Skeletal muscle satellite cell (primary cell): ENCODE data around the gene RFTN1.
A peak's percentile ranks its signal among the peaks of the same experiment; 100 is the strongest.

Source experiments
- H3K27me3 ChIP-seq: 2 replicates; pipeline ENCODE4 v1.7.0; 2013; ENCODE audit warnings: low read length; ENCODE audit not compliant: control insufficient read depth, insufficient read depth
- H3K36me3 ChIP-seq: 2 replicates; pipeline ENCODE4 v1.7.0; 2013; ENCODE audit warnings: mild to moderate bottlenecking, control low read depth, low read length; ENCODE audit not compliant: insufficient read depth
- H3K4me1 ChIP-seq: 2 replicates; pipeline ENCODE4 v1.7.0; 2013; ENCODE audit warnings: low read length; ENCODE audit not compliant: control insufficient read depth, insufficient read depth
- H3K4me2 ChIP-seq: 2 replicates; pipeline ENCODE4 v1.7.0; 2013; ENCODE audit warnings: mild to moderate bottlenecking, low read length
- H3K4me3 ChIP-seq: 2 replicates; pipeline ENCODE4 v1.7.0; 2013; ENCODE audit warnings: low read length
- H3K9ac ChIP-seq: 2 replicates; pipeline ENCODE4 v1.7.0; 2013; ENCODE audit warnings: mild to moderate bottlenecking, low read depth, low read length, moderate library complexity
- H3K9me3 ChIP-seq: replicated peaks from 2 replicates; pipeline ENCODE4 v1.7.0; 2013; ENCODE audit warnings: mild to moderate bottlenecking, control low read depth, low read length

The RFTN1 gene

GRCh38 chr3:16460273-16460672 lies 53.2 kb downstream of the RFTN1 start:
- Histone ChIP-seq H3K4me2 (no peak overlapping the region), H3K9me3 (no peaks in the 10 kb centered on the region), H3K36me3 (no peaks in the 10 kb centered on the region), H3K9ac (no peak overlapping the region), H3K4me3 (no peak overlapping the region), H3K27me3 (no peaks in the 10 kb centered on the region), H3K4me1 (peaks cover 34% of the 10 kb centered on the region)

- Histone ChIP-seq H3K4me2 (peak overlapping the region; percentile 40), H3K36me3 (no peaks in the 10 kb centered on the region), H3K9me3 (no peaks in the 10 kb centered on the region), H3K4me3 (no peak overlapping the region), H3K4me1 (peaks cover 55% of the 10 kb centered on the region), H3K27me3 (no peaks in the 10 kb centered on the region), H3K9ac (peak overlapping the region; percentile 69)
These were observed 56.6 kb downstream of the RFTN1 start for GRCh38 chr3:16456784-16457415.

DNA sequence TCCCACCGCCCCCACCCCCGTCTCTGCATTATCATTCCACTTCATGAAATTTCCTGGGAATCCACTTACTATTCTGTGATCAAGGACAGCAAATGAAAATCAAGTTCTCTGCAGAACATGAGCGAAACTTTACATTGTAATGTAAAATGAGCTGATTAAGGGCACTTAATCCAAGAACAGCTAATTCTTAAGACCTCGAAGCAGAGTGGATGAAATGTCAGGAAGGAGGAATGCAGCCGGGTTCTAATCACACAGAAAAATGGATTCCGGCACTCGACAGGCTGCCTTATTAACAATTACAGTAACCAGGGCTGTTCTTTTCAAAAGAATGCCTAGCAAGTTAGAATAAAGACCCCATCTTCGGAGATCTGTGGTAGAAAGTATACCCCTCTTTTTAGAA lies 57.5 kb downstream of the RFTN1 start:
- H3K36me3 ChIP-seq, result no peaks in the 10 kb centered on the region
- H3K9ac ChIP-seq, result peak overlapping the region; percentile 69
- H3K4me1 ChIP-seq, result peaks cover 57% of the 10 kb centered on the region
- no peak overlapping the region for H3K4me2 ChIP-seq
- H3K4me3 ChIP-seq, result no peak overlapping the region
- H3K9me3 ChIP-seq, result no peaks in the 10 kb centered on the region
- no peaks in the 10 kb centered on the region for H3K27me3 ChIP-seq

GRCh38 chr3:16455001-16455400 lies 58.5 kb downstream of the RFTN1 start:
- Histone ChIP-seq H3K27me3 (no peaks in the 10 kb centered on the region), H3K9me3 (no peaks in the 10 kb centered on the region), H3K4me3 (peak overlapping the region; percentile 4), H3K4me1 (peaks cover 59% of the 10 kb centered on the region), H3K36me3 (no peaks in the 10 kb centered on the region), H3K4me2 (peak overlapping the region; percentile 43), H3K9ac (peak overlapping the region; percentile 57)

DNA sequence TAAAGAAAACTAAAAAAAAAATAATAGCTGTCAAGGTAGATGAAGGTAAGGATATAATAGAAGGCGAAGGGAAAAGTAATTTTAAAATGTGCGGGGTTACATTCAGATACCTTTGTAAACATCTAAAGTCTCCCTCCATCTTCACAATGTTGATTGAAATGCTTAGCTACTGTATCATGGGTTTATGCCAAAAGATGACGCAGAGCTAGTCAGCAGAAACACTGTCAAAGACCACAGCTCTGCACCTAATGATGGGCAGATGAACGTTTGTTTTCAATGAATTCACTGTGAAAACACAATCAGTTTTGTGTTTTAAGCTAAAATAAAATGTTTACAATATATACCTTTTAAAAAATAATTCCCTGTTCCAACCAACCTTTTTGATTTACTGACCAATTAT lies 61.2 kb downstream of the RFTN1 start:
- no peaks in the 10 kb centered on the region for H3K36me3 ChIP-seq
- peaks cover 75% of the 10 kb centered on the region for H3K4me1 ChIP-seq
- H3K4me2 ChIP-seq, result peak overlapping the region; percentile 35
- H3K9me3 ChIP-seq, result no peaks in the 10 kb centered on the region
- H3K27me3 ChIP-seq, result no peaks in the 10 kb centered on the region
- peak overlapping the region; percentile 30 for H3K9ac ChIP-seq
- H3K4me3 ChIP-seq, result no peak overlapping the region

DNA sequence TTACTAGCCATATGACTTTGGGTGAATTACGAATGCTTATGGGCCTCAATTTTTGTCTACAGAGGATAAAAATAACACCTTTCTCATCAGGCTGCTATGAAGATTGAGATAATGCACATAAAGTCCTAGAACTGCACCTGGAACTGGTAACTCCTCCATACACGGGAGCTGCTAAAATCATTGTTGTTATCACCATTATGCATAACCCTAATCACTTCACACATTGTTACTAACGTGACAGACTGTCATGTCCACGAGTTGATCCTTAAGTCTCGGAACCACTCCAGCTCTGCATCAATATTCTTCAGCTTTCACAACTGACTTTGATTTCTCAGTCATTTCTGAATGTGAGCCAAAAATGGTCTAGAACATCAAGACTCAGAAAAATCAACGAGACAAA lies 64.1 kb downstream of the RFTN1 start:
- Histone ChIP-seq H3K27me3 (no peaks in the 10 kb centered on the region), H3K9ac (peak overlapping the region; percentile 45), H3K4me2 (peak overlapping the region; percentile 40), H3K36me3 (no peaks in the 10 kb centered on the region), H3K4me1 (peaks cover 49% of the 10 kb centered on the region), H3K9me3 (no peaks in the 10 kb centered on the region), H3K4me3 (no peak overlapping the region)

GRCh38 chr3:16448639-16449070 lies 64.8 kb downstream of the RFTN1 start:
- H3K9ac ChIP-seq, result peak overlapping the region; percentile 69
- H3K4me2 ChIP-seq, result peak overlapping the region; percentile 56
- no peak overlapping the region for H3K4me3 ChIP-seq
- H3K4me1 ChIP-seq, result peaks cover 42% of the 10 kb centered on the region
- H3K27me3 ChIP-seq, result no peaks in the 10 kb centered on the region
- H3K36me3 ChIP-seq, result no peaks in the 10 kb centered on the region
- H3K9me3 ChIP-seq, result no peaks in the 10 kb centered on the region

DNA sequence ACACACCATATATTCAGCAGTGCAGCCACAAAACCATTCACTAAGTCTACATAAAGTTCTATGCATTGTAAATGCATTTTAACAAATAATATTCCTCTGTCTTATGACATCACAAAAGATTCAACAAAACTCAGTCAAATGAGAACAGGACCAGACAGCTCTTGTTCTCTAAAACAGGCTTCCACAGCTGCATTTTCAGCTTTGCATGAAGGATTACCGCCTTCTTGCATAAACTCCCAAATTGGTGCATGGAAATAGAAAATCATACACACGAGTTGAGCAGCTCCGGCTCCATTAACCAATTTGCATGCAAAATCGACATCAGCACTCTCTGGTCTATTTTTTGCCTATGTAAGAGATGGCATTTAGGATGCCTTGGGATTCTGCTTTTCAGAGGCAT lies 66.4 kb downstream of the RFTN1 start:
- H3K4me1 ChIP-seq, result peaks cover 33% of the 10 kb centered on the region
- H3K36me3 ChIP-seq, result no peaks in the 10 kb centered on the region
- H3K4me3 ChIP-seq, result no peak overlapping the region

DNA sequence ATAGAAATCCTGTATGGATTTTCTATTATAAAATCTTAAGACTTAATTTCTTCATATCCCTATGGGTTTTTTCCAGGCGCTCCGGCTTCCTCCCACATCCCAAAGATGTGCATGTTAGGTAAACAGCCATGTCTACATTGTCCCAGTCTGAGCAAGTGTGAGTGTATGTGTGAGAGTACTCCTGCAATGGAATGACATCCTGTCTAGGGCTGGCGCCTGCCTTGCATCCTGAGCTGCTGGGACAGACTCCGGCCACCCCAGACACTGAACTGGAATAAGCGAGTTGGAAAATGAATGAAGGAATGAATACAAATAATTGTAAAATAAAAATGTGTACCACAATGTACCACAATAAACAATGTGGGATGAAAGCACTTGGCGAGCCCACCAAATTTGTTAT lies 69.2 kb downstream of the RFTN1 start:
- H3K4me1 ChIP-seq, result peaks cover 45% of the 10 kb centered on the region
- H3K9ac ChIP-seq, result no peak overlapping the region
- H3K9me3 ChIP-seq, result no peaks in the 10 kb centered on the region
- no peak overlapping the region for H3K4me3 ChIP-seq
- H3K36me3 ChIP-seq, result no peaks in the 10 kb centered on the region
- H3K4me2 ChIP-seq, result no peak overlapping the region
- H3K27me3 ChIP-seq, result no peaks in the 10 kb centered on the region

More for the DNA sequence above, 66.4 kb downstream of the RFTN1 start:
- Histone ChIP-seq H3K4me2 (no peak overlapping the region), H3K9me3 (no peaks in the 10 kb centered on the region), H3K27me3 (no peaks in the 10 kb centered on the region), H3K9ac (no peak overlapping the region)

DNA sequence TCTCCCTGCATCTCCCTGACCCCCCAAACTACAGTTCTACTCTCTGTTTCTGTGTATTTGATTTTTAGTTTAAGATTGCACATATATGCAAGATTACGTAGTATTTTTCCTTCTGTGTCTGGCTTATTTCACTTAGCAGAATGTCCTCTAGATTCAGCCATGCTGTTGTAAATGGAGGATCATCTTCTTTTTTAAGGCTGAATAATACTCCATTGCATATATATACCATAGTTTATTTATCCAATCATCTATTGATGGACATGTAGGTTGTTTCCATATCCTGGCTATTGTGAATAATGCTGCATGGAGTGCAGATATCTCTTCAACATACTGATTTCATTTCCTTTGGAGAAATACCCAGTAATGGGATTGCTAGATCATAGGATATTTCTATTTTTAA lies 70.8 kb downstream of the RFTN1 start:
- H3K36me3 ChIP-seq, result no peaks in the 10 kb centered on the region
- peaks cover 40% of the 10 kb centered on the region for H3K4me1 ChIP-seq
- H3K27me3 ChIP-seq, result no peaks in the 10 kb centered on the region
- no peak overlapping the region for H3K9ac ChIP-seq
- no peak overlapping the region for H3K4me3 ChIP-seq
- no peak overlapping the region for H3K4me2 ChIP-seq
- H3K9me3 ChIP-seq, result no peaks in the 10 kb centered on the region

DNA sequence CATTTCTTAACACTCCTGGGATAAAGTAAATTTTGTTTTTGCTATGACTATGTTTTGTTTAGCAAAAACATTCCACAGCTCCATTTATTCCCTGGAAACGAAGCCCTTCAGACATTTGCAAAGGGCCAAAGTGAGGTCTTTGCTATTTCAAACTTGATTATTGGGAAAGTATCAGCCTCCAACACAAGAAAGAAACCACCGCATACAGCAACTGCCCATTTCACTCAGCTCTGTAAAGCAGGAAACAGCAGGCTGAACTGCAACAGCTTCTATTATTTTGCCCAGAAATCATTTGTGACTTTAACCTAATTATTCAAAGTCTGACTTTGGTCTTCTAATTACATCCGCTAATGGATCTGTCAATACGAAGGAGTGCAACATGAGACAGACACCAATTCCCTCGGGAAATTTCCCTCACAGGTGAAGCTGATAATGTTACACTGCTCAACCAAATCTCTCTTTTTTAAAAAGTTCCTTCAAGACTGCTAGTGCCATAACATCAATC lies 72.1 kb downstream of the RFTN1 start:
- Histone ChIP-seq H3K9ac (peak overlapping the region; percentile 60), H3K4me3 (no peak overlapping the region), H3K4me1 (peaks cover 34% of the 10 kb centered on the region), H3K36me3 (no peaks in the 10 kb centered on the region), H3K27me3 (no peaks in the 10 kb centered on the region), H3K4me2 (peak overlapping the region; percentile 38), H3K9me3 (no peaks in the 10 kb centered on the region)
